Rectal smooth muscle tissue (tissue), 1 donor: ENCODE measurements around the gene SLC38A2.
"Not testable (repeated sequence)": the region's sequence is repeated elsewhere in the genome, so short reads cannot be mapped to it uniquely, and the experiment has no call there.

Experiments used
- H3K27ac ChIP-seq: one replicate; pipeline ENCODE4 v1.7.0; 2013; ENCODE audit warnings: low read depth, low read length, inconsistent platforms
- H3K27me3 ChIP-seq: one replicate; pipeline ENCODE4 v1.7.0; 2013; ENCODE audit warnings: low read length; ENCODE audit not compliant: control insufficient read depth, insufficient read depth
- H3K36me3 ChIP-seq: one replicate; pipeline ENCODE4 v1.7.0; 2013; ENCODE audit warnings: low read length; ENCODE audit not compliant: control insufficient read depth, insufficient read depth
- H3K4me1 ChIP-seq: one replicate; pipeline ENCODE4 v1.7.0; 2013; ENCODE audit warnings: low read length; ENCODE audit not compliant: control insufficient read depth, insufficient read depth
- H3K4me3 ChIP-seq: one replicate; pipeline ENCODE4 v1.7.0; 2013; ENCODE audit warnings: low read length
- H3K9ac ChIP-seq: one replicate; pipeline ENCODE4 v1.7.0; 2013; ENCODE audit warnings: low read length

SLC38A2 gene

DNA sequence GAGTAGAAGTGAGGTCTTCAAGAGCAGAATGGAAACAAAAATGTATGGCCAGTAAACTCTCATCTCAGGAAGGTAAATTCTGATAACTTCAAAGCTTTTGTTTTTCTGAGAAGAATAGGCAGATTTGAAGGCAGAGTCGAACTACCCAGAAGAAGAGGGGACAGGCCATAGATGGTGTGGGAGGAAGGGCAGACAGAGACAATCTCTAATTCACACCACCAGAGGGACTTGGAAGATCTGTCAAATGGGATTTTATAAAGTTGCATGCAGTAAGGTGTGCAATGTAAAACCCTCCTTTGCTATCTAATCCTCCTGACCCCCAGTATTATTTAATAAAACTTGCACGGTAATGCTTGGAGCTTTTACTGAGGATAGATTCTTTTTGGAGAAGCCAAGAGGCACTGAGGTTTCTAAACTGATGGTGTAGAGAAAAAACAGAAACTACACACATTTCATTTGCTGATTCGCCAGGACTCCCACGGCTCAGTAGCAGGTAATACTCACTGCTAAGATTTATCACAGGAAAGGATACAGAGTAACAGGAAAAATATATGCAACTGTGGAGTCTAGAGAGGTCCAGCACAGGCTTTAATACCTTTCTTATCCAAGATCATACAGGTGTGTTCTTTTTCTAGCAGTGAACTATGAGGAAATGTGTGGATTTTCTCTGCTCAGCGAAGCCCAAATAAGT, 18.3 kb downstream of the SLC38A2 start:
- Histone ChIP-seq H3K9ac (no peak overlapping the region), H3K27ac (no peak overlapping the region), H3K27me3 (no peaks in the 10 kb centered on the region), H3K4me3 (no peak overlapping the region), H3K4me1 (no peaks in the 10 kb centered on the region), H3K36me3 (no peaks in the 10 kb centered on the region)

DNA sequence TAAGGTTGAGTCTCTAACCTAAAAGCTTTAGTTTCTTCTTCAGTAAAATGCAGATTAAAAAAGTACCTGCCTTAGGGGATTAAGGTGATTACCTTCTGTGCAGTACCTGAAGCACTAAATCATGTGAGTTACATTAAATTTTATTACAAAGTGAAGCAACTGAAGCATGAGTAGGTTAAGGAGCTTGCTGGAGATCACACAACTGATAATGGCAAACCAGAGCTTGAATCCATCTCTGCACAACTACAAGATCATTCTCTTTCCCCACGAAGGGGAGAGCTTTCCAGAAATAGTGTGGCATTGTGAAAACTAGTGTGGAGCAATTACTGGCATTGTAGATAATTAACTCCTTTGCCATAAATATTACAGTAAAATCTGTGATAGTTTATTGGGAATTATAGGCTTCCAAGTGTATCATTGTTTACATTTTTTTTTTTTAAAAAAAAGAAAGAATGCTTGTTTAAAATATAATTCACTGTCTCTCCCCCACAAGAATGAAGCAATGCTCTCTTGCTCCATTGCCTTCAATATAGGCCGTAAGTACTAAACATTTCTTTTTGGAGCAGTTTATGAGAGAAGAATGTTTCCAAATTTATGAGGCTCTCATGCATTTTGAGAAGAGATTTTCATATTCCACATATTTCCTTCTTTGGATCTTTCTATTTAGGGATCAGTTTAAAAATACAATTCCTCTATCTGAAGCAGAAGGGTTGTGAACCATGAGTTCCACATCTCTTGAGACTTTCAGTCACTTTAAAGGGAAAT, 20.5 kb downstream of the SLC38A2 start:
- no peaks in the 10 kb centered on the region for H3K36me3 ChIP-seq
- H3K4me1 ChIP-seq = no peaks in the 10 kb centered on the region
- H3K27me3 ChIP-seq = no peaks in the 10 kb centered on the region
- no peak overlapping the region for H3K4me3 ChIP-seq
- no peak overlapping the region for H3K27ac ChIP-seq
- no peak overlapping the region for H3K9ac ChIP-seq

DNA sequence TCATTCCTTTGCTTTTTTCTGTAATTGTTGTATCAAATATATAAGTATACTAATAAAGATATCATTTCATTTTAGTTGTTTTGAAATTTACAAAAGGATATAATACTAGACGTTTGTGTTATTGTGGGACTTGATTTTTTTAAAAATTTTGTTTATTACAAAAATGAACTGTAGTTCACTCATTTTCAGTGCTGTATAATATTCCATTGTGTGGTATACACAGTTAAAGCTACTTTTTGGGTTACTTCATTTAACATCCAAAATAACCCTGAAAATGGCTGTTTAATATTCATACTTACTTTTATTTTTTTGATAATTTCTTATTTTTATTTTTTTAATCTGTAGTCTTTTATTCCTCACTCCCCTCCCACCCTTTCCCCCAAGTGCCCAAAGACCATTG, 21.4 kb downstream of the SLC38A2 start:
- Histone ChIP-seq H3K27ac (no peak overlapping the region), H3K36me3 (no peaks in the 10 kb centered on the region), H3K4me1 (no peaks in the 10 kb centered on the region)

DNA sequence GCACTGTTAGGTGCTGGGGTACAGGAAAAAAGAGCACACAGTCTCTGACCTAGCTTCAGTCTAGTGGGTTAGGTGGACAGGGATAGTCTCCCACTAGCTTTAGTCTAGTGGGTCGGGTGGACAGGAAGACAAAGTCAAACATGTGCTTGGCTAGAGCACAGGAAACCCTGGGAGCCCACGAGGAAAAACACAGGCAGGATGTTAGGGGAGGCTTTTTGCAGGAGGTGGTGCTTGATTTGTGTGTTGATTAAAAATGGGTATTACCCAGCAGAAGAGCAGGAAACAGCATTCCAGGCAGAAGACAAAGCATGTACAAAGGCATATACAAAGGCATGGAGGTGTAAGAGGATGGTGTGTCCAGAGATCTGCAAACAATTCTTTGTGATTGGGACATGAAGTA, 23.3 kb downstream of the SLC38A2 start:
- Histone ChIP-seq H3K27ac (no peak overlapping the region), H3K36me3 (no peaks in the 10 kb centered on the region), H3K27me3 (no peaks in the 10 kb centered on the region), H3K4me1 (no peaks in the 10 kb centered on the region), H3K4me3 (no peak overlapping the region), H3K9ac (no peak overlapping the region)

More for the DNA sequence above, 21.4 kb downstream of the SLC38A2 start:
- Histone ChIP-seq H3K4me3 (no peak overlapping the region), H3K9ac (no peak overlapping the region), H3K27me3 (no peaks in the 10 kb centered on the region)

DNA sequence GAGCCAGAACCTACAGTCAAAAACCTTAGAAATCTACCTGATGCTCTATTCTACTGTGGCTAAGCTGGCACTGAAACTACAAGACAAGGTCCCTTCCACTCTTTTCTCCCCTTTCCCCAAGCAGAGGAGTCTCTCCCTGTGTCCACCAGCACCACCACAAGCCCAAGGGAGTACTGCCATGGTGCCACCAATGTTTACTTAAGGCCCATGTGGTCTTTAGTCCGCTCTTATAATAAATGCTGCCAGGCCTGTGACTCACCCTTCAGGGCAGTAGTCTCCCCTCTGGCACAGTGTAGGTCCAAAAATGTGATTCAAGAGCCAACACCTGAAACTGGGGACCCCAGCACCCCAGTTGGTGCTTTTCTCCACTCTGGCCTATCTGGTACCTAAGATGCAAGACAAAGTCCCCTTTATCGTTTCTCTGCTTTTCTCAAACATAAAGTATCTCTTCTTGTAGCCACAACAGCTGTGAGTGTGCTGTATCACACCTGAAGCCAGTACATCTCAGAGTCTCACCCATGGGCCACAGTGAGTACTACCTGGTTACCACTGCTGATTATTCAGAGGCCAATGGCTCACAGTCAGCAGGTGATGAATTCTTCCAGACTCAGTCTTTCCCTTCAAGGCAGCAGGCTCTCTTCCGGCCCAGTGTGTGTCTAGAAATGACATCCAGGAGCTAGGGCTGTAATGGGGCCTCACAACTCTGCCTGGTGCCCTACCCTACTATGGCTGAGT, 29.3 kb downstream of the SLC38A2 start:
- Histone ChIP-seq H3K36me3 (no peaks in the 10 kb centered on the region), H3K4me3 (no peak overlapping the region), H3K27ac (no peak overlapping the region), H3K27me3 (no peaks in the 10 kb centered on the region), H3K9ac (no peak overlapping the region), H3K4me1 (no peaks in the 10 kb centered on the region)

DNA sequence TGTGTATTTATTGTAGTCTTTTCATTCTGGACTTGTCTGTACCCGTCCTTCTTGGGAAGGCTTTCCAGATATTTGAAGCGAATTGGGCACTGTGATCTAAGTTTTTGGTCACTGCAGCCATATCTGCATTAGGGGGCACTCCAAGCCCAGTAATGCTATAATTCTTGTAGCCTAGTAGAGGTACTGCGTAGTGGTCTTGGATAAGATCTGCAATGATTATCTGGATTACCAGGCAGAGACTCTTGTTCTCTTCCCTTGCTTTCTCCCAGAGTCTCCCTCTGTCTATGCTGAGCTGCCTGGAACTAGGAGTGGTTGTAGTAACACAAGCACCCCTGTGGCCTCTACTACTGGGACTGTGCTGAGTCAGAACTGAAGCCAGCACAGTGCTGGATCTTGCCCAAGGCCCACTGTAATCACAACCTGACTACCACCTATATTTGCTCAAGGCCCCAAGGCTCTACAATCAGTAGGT, 30.0 kb downstream of the SLC38A2 start:
- Histone ChIP-seq H3K9ac (no peak overlapping the region), H3K27me3 (no peaks in the 10 kb centered on the region), H3K36me3 (no peaks in the 10 kb centered on the region), H3K27ac (no peak overlapping the region), H3K4me3 (no peak overlapping the region), H3K4me1 (no peaks in the 10 kb centered on the region)

DNA sequence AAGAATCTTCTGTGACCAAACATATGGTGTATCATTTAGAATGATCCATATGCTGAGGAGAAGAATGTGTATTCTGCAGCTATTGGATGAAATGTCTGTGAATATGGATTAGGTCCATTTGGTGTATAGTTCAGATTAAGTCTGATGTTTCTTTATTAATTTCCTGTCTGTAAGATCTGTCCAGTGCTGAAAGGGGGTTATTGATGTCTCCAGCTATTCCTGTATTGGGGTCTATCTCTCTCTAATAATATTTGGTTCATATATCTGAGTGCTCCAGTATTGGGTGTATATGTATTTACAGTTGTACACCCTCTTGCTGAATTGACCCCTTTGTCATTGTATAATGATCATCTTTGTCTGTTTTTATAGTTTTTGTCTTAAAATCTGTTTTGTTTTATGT, 33.5 kb downstream of the SLC38A2 start:
- no peaks in the 10 kb centered on the region for H3K27me3 ChIP-seq
- H3K4me3 ChIP-seq = no peak overlapping the region
- no peak overlapping the region for H3K9ac ChIP-seq
- no peaks in the 10 kb centered on the region for H3K36me3 ChIP-seq
- H3K4me1 ChIP-seq = no peaks in the 10 kb centered on the region
- no peak overlapping the region for H3K27ac ChIP-seq

DNA sequence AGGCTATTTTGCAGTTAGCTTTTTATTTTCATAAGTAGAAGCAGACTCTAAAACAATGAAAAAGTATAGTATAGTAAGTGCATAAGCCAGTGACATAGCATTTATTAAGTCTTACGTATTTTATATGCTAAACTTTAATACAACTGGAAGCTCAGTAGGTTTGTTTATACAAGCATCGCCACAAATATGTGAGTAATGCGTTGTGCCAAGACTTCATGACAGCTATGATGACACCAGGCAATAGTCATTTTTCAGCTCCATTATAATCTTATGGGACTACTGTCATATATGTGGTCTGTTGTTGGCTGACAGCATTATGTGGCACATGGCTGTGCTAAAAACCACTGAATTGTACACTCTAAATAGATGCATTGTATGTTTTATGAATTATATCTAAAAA, 40.3 kb downstream of the SLC38A2 start:
- H3K4me1 ChIP-seq = no peaks in the 10 kb centered on the region
- no peaks in the 10 kb centered on the region for H3K27me3 ChIP-seq
- no peak overlapping the region for H3K9ac ChIP-seq
- H3K4me3 ChIP-seq = no peak overlapping the region
- no peak overlapping the region for H3K27ac ChIP-seq
- H3K36me3 ChIP-seq = no peaks in the 10 kb centered on the region

DNA sequence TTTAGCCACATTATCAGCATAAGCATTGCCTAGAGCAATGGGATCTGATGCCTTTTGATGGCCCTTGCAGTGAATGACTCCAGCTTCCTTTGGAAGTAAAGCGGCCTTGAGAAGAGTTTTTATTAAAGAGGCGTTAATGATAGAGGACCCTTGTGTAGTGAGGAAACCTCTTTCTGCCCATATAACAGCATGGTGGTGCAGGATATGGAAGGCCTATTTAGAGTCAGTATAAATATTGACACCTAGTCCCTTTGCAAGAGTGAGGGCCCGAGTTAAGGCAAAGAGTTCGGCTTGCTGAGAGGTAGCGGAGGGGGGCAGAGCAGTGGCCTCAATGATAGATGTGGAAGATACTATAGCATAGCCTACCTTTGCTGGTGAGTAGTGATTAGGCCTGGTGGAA, 47.5 kb downstream of the SLC38A2 start:
- not testable (repeated sequence) for H3K9ac ChIP-seq, H3K4me3 ChIP-seq, H3K36me3 ChIP-seq, H3K27me3 ChIP-seq, H3K4me1 ChIP-seq, H3K27ac ChIP-seq

DNA sequence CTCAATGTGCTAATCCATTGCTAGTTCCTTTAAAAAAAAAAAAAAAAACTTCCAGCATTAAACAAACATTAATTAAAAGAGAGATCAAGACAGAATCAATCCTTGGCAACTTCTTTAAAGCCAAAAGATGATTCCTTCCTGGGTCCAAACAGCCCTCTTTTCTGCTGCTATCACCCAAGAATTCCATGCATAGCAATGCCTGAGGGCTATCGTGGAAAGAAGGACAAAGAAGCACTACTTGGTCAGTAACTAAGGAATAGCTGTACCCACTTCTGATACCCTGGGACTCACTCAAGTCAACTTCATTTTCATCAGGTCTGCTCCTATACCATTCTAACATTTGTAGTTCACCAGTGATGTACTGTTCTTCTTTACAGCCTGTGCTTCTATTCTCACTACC, 51.8 kb downstream of the SLC38A2 start:
- Histone ChIP-seq H3K4me3 (no peak overlapping the region), H3K9ac (no peak overlapping the region), H3K27me3 (no peaks in the 10 kb centered on the region), H3K4me1 (no peaks in the 10 kb centered on the region), H3K36me3 (no peaks in the 10 kb centered on the region), H3K27ac (no peak overlapping the region)

DNA sequence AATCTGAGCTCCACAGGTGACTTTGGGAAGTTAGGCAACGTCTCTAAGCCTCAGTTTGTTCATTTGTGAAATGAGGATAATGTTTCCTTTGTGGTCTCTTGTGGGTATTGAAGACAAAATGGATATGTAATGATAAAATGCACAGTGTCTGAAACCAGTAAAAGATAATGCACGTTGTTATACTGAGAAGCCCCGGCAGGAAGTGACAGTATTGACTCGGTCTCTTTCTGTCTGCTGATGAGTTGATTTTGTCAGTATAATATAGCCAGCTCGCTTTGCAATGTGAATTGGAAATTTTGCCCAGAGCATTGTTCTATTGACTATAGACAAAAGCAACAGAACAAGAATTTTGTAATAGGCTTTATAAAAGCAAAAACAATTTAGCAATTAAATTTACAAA, 54.5 kb downstream of the SLC38A2 start:
- Histone ChIP-seq H3K27ac (no peak overlapping the region), H3K36me3 (no peaks in the 10 kb centered on the region), H3K9ac (no peak overlapping the region), H3K4me3 (no peak overlapping the region), H3K4me1 (no peaks in the 10 kb centered on the region), H3K27me3 (no peaks in the 10 kb centered on the region)
